ENCODE data around the gene TMEM203. TPM values are rescaled to one million over a fixed set of nuclear protein-coding genes. Genes with fewer than 3 reads are reported as not detected.

The TMEM203 gene
- total and polyA plus RNA-seq, 2 experiments from 2014 or later, result 32.7 to 53.4 TPM

DNA sequence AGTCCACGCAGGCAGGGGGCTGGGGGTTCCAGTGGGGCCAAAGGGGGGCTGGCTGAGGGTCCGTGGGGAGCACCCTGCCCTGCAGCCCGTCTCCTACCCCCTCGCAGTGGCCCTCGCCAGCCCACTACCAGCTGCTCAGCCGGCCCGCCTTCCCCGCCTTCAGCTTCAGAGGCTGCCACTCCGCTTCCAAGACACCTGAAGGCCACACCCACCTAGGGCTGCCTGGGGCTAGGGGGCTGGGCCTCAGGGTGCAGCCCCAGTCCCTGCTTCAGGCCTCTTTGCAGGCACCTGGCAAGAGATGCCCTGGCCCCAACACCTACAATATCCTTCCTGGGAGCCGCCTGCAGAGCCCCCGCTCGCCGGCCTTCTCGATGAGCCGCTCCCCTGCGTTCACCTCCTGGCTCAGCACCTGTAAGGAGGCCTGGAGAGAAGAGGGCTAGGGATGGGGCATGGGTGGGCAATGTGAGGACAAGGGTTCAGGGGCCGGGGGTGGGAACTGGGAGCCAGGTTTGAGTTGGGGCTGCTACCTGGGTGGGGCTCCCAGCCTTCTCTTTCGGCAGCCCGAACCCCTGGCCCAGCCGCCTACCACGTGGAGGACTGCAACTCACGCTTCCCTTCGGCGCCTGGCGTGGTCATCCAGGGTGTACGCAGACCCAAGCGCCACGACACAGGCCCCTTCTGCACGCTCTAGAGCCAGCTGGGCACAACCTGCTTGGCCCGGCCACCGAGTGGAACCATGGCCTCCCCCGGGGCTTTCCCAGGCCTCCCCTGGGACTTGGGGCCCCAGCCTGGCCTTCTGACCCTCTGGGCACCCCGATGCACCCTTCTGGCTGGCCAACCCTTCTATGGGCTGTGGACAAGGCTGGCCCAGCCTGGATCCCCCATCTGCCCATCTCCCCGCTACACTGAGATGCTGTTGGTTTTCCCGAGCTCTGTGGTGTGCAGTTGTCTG, 47.4 kb upstream of the TMEM203 start:
- Mint-ChIP-seq H3K27ac (no peak overlapping the region), H3K27me3 (ENCODE audit: insufficient read depth, low read depth, poor library complexity) (peaks cover 21% of the 10 kb centered on the region), H3K4me3 (no peak overlapping the region; the same call in 2 of the 3 replicates), H3K4me1 (peaks cover 11% of the 10 kb centered on the region), H3K9me3 (no peaks in the 10 kb centered on the region), H3K36me3 (ENCODE audit: low read depth) (peaks cover 8% of the 10 kb centered on the region; the same call in 2 of the 3 replicates)
- Histone ChIP-seq H2AFZ (no peak overlapping the region), H3K4me3 (no peak overlapping the region), H3K36me3 (ENCODE audit: insufficient read depth) (no peaks in the 10 kb centered on the region; the same call in 1 of the 2 replicates), H3F3A (replicated peaks; ENCODE audit: low read depth) (peaks cover 5% of the 10 kb centered on the region), H4K20me1 (replicated peaks; ENCODE audit: insufficient read depth) (no peaks in the 10 kb centered on the region; the same call in 1 of the 2 replicates), H3K27ac (ENCODE audit: low read depth) (no peak overlapping the region), H3K4me2 (no peak overlapping the region), H3K9me2 (ENCODE audit: insufficient read depth) (no peaks in the 10 kb centered on the region), H3K27me3 (ENCODE audit: insufficient read depth) (peaks cover 4% of the 10 kb centered on the region; the same call in 1 of the 2 replicates), H3K79me2 (replicated peaks; ENCODE audit: insufficient read depth) (peaks cover 20% of the 10 kb centered on the region), H3K4me1 (ENCODE audit: insufficient read depth) (peaks cover 13% of the 10 kb centered on the region; the same call in 1 of the 2 replicates)
- DNase-seq (ENCODE audit: low spot score) (peak; percentile 60), ATAC-seq (peak; percentile 68)
- TF ChIP-seq CTCF (conservative IDR thresholded peaks at IDR 0.05; ENCODE audit: low read depth in 2 of 2) (no peak), NANOG (IDR thresholded peaks at IDR 0.05; ENCODE audit: borderline replicate concordance) (no peak), EZH2 (IDR thresholded peaks at IDR 0.05; ENCODE audit: low read depth, unreplicated experiment) (no peak), ZNF331 (CRISPR knock-in tag; IDR thresholded peaks at IDR 0.05; ENCODE audit: low read depth) (no peak), EZH2phosphoT487 (IDR thresholded peaks at IDR 0.05; ENCODE audit: unreplicated experiment) (no peak), ZNF462 (CRISPR knock-in tag; IDR thresholded peaks at IDR 0.05) (no peak), CREB1 (CRISPR knock-in tag; IDR thresholded peaks at IDR 0.05; ENCODE audit: low read depth) (no peak), ZNF114 (CRISPR knock-in tag; IDR thresholded peaks at IDR 0.05) (no peak), STAT1 (IDR thresholded peaks at IDR 0.05; ENCODE audit: unreplicated experiment) (no peak), ETS1 (IDR thresholded peaks at IDR 0.05) (no peak), JUNB (IDR thresholded peaks at IDR 0.05; ENCODE audit: unreplicated experiment) (no peak), POLR2AphosphoS5 (IDR thresholded peaks at IDR 0.05; ENCODE audit: low read depth) (no peak)
- TF ChIP-seq, protein P1, sequence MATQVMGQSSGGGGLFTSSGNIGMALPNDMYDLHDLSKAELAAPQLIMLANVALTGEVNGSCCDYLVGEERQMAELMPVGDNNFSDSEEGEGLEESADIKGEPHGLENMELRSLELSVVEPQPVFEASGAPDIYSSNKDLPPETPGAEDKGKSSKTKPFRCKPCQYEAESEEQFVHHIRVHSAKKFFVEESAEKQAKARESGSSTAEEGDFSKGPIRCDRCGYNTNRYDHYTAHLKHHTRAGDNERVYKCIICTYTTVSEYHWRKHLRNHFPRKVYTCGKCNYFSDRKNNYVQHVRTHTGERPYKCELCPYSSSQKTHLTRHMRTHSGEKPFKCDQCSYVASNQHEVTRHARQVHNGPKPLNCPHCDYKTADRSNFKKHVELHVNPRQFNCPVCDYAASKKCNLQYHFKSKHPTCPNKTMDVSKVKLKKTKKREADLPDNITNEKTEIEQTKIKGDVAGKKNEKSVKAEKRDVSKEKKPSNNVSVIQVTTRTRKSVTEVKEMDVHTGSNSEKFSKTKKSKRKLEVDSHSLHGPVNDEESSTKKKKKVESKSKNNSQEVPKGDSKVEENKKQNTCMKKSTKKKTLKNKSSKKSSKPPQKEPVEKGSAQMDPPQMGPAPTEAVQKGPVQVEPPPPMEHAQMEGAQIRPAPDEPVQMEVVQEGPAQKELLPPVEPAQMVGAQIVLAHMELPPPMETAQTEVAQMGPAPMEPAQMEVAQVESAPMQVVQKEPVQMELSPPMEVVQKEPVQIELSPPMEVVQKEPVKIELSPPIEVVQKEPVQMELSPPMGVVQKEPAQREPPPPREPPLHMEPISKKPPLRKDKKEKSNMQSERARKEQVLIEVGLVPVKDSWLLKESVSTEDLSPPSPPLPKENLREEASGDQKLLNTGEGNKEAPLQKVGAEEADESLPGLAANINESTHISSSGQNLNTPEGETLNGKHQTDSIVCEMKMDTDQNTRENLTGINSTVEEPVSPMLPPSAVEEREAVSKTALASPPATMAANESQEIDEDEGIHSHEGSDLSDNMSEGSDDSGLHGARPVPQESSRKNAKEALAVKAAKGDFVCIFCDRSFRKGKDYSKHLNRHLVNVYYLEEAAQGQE (IDR thresholded peaks at IDR 0.05; ENCODE audit: unreplicated experiment), result no peak
